GM19193 (cell line): ENCODE measurements around the gene TNN.

Experiments
- POLR2A ChIP-seq: IDR thresholded peaks from 4 replicates; pipeline ENCODE4 v1.6.1; 2011; ENCODE audit not compliant: insufficient read depth, insufficient read length; ENCODE audit errors: extremely low read depth

The TNN gene

GRCh38 chr1:175067362-175068106 lies at the start of gene TNN:
TSS of gene TNN (plus strand) at chr1:175067833. CDS start at chr1:175077419, 9,586 bp downstream.
- no peak for TF ChIP-seq POLR2A

- no peak for TF ChIP-seq POLR2A
These were observed 48.1 kb upstream of the TNN start for GRCh38 chr1:175019524-175019923.

- peak; percentile 93 for TF ChIP-seq POLR2A
These were observed 44.4 kb upstream of the TNN start, which contains the start of gene MRPS14 for GRCh38 chr1:175023043-175023921. TSS of gene MRPS14 (minus strand) at chr1:175023425. CDS start at chr1:175023408, 17 bp downstream.

- no peak for TF ChIP-seq POLR2A
These were observed 42.9 kb upstream of the TNN start for GRCh38 chr1:175024773-175025172.

- TF ChIP-seq POLR2A = no peak
These were observed 33.7 kb upstream of the TNN start for GRCh38 chr1:175033953-175034352.

- no peak for TF ChIP-seq POLR2A
These were observed 32.9 kb upstream of the TNN start for GRCh38 chr1:175034775-175035174.

- no peak for TF ChIP-seq POLR2A
These were observed 31.8 kb upstream of the TNN start for GRCh38 chr1:175035865-175036264.

- TF ChIP-seq POLR2A = no peak
These were observed 31.2 kb upstream of the TNN start for GRCh38 chr1:175036476-175036875.

GRCh38 chr1:175037416-175037815 lies 30.2 kb upstream of the TNN start:
- TF ChIP-seq POLR2A = no peak

- TF ChIP-seq POLR2A = no peak
These were observed 27.2 kb upstream of the TNN start for GRCh38 chr1:175040324-175040879.

- TF ChIP-seq POLR2A = no peak
These were observed 25.0 kb upstream of the TNN start for GRCh38 chr1:175042650-175043049.

GRCh38 chr1:175043824-175044223 lies 23.8 kb upstream of the TNN start:
- no peak for TF ChIP-seq POLR2A

- no peak for TF ChIP-seq POLR2A
These were observed 22.5 kb upstream of the TNN start for GRCh38 chr1:175045097-175045496.

GRCh38 chr1:175045519-175045918 lies 22.1 kb upstream of the TNN start:
- no peak for TF ChIP-seq POLR2A

GRCh38 chr1:175050992-175051391 lies 16.6 kb upstream of the TNN start:
- TF ChIP-seq POLR2A = no peak
